Raji (cell line): Measurements from ENCODE around the gene PDX1.

Source experiments
- POLR2A ChIP-seq: IDR thresholded peaks from 2 replicates; pipeline ENCODE4 v1.6.1; 2011; ENCODE audit warnings: low read depth, low read length, control low read depth; ENCODE audit not compliant: insufficient read depth

PDX1 gene

GRCh38 chr13:27919934-27920676 lies at the start of gene PDX1:
PDX1 (plus strand) TSS chr13:27920000; CDS start chr13:27920139, 139 bp downstream.
- TF ChIP-seq POLR2A, result no peak

- TF ChIP-seq POLR2A, result no peak
Measured at GRCh38 chr13:27878274-27878673, 41.5 kb upstream of the PDX1 start.

DNA sequence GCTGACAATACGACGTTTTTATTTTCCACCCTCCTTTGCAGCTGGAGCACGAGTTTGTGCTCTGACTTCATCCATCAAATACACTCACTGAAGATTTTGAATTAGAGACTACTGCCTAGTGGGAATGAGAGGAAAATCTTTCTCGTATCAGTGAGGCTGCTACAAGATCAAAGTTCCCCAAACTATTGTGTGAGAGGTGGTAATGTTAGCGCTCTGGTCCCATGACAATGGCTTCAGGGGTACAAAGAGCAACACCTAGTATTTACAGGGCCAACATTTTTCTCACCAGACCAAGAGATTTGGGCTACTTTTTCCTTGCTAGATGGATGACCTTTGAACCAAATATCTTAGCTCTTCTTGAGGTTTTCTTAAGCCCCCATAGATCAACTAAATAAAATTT lies 30.3 kb upstream of the PDX1 start:
- no peak for TF ChIP-seq POLR2A

DNA sequence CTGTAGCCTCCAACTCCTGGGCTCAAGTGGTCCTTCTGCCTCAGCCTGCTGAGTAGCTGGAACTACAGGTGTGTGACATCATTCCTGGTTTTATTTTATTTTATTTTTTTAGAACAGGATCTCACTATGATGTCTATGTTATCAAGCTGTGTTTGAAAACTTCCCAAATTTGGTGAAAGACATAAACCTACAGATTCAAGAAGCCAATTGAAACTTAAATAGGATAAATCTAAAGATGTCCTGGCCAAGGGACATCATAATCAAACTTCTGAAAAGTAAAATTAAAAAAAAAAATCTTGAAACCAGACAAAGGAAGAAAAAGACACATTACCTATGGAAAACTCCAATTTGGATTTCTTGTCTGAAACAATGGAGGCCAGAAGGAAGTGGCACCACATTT lies 23.1 kb upstream of the PDX1 start:
- no peak for TF ChIP-seq POLR2A

DNA sequence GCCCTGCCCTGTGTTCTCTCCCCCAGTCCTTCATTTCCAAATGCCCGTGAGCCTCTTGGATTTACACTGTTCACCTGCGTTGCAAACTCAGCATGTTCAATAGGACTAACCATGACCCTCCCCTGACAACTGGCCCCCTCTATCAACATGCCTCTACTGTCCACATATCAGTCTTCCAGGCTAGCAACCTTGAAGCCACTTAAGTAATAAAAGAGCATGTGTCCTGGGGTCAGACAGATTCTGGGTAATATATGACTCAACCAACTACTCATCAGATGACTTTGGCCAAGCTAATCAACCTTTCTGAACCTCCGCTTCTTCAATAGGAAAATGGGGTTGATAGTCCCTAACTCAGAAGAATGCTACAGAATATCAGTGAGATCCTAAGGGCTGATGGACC lies 15.1 kb upstream of the PDX1 start:
- no peak for TF ChIP-seq POLR2A

- TF ChIP-seq POLR2A, result no peak
Measured at GRCh38 chr13:27905650-27906049, 14.2 kb upstream of the PDX1 start.

GRCh38 chr13:27907121-27907787 lies 12.5 kb upstream of the PDX1 start:
- no peak for TF ChIP-seq POLR2A

GRCh38 chr13:27909378-27909777 lies 10.4 kb upstream of the PDX1 start:
- no peak for TF ChIP-seq POLR2A

GRCh38 chr13:27911521-27911920 lies 8.3 kb upstream of the PDX1 start:
- TF ChIP-seq POLR2A, result no peak

- TF ChIP-seq POLR2A, result no peak
Measured at GRCh38 chr13:27913160-27913559, 6.6 kb upstream of the PDX1 start.

- TF ChIP-seq POLR2A, result no peak
Measured at GRCh38 chr13:27915301-27916207, 4.2 kb upstream of the PDX1 start.

- TF ChIP-seq POLR2A, result no peak
Measured at GRCh38 chr13:27917121-27917947, 2.5 kb upstream of the PDX1 start.

DNA sequence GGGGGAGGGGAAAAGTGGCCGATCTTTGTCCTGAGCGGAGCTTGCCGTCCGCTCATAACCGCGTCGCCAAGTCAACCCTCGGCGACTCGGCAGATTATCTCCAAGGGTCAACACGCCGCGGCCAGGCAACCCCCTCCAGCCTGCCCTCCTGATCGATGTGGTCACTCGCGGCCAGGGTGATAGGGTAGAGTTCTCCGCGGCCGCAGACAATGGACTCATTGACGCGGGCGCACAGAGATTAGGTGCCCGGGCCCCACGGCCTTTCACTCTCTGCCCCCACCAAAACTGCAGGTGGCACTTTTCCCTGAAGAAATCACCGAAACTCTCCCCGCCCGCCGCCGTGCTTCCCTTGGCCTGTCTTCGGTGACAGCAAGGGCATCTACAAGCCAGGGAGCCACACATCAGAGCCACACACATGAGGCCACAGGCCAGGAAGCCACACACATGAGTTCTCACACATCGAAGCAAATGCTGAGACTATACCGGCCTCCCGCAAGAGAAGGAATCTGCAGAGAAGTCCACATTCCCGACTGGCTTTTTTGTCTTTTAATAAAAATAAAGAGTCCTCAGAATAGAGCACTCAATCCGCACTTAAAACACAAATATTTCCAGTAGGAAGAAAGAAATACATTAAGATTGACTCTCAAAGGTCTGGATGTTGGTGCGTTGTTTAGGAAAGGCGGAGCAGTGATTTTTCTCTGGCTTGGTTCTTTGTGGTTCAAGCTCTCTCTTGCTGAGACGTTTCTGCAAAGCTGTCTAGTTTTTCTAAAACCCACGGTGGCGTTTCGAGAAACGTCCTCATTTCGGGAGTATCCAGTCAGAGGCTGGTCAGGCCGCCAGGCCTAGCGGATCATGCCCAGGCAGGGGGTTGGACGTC lies 1.5 kb upstream of the PDX1 start:
- no peak for TF ChIP-seq POLR2A
